ENCODE results near the gene VWA3A.

- no peak for TF ChIP-seq CTCF (conservative IDR thresholded peaks at IDR 0.05)
- no peak for TF ChIP-seq ZFX (IDR thresholded peaks at IDR 0.05)
Observed at GRCh38 chr16:22164482-22164881, 72.1 kb downstream of the VWA3A start.
